SK-N-DZ (cell line): ENCODE measurements around the gene PRPF19.

ENCODE experiments used
- DNase-seq: peaks from one replicate; pipeline ENCODE4 v3.0.0-alpha.2; 2015; ENCODE audit warnings: low spot score

PRPF19 gene

DNA sequence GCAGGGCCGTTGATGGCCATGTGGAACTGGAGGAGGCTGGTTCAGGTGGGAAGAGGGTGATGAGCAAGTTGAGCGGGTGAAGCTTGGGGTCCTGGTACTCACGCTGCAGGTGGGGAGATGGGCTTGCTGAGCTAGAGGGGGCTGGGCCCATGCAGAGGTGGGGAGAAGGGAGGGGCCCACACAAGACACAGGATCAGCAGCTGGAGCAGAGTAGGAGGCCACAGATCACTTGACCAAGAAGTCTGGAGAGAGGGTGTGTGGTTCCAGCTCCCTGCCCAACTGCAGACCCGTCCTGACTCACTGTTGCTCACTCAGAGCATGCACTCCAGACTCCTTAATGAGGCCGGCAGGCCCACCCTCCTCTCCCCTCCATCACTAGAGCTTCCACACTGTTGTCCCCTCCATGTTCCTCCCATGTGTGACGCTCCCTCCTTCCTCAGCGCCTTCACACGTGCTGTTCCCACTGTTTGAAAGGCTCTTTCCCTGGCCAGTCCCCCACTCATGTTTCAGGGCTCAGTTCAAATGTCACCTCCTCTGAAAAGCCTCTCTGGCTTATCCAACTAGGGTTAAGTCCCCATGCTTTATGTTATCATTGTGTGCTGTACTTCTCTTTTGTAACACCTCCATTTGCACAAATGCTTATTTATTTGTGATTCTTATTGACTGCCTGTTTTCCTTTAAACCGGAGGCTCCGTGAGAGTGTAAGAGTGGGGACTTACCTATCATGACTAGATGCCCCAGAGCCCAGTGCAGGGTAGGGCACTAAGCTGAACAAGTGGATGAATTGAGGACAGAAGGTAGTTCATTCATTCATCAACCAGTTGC is 62.1 kb downstream of the PRPF19 start:
- DNase-seq, result no peak

DNA sequence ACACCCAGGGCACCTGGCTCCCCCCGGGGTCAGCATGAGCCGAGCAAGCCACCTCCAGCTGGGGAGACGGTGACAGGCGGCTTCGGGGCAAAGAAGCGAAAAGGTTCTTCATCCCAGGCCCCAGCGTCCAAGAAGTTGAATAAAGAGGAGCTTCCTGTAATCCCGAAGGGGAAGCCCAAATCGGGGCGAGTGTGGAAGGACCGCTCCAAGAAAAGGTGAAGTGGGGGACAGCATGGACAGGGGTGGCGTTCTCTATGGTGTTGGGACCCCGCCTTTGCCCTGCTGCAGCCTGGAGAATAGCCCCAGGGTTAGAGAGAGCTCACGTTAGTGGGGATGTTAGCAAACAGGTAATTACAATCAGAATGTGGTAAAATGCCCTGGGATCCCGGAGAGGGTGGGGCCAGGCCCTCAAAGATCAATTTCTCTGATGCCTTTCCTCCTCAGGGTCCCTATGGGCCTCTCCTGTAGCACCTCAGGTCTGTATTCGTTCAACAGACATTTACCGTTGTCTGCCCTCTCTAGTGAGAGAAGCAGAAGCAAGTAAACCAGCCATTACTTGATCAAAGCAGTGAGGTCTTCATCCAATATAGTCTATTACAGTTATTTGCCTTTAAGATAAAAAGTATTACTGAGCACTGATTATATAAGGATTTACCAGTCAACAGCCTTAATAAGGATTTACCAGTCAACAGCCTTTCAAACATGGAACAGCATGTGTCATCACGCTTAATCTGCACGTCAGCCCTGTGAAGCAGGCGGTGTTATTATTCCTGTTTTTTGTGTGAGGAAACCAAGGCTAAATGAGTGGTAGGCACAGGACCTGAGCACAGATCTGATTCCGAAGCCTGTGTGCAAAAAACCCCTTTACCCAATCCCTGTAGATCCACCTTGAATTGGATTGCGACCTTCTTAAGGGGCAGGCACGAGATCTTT is 63.5 kb downstream of the PRPF19 start:
- no peak for DNase-seq

DNA sequence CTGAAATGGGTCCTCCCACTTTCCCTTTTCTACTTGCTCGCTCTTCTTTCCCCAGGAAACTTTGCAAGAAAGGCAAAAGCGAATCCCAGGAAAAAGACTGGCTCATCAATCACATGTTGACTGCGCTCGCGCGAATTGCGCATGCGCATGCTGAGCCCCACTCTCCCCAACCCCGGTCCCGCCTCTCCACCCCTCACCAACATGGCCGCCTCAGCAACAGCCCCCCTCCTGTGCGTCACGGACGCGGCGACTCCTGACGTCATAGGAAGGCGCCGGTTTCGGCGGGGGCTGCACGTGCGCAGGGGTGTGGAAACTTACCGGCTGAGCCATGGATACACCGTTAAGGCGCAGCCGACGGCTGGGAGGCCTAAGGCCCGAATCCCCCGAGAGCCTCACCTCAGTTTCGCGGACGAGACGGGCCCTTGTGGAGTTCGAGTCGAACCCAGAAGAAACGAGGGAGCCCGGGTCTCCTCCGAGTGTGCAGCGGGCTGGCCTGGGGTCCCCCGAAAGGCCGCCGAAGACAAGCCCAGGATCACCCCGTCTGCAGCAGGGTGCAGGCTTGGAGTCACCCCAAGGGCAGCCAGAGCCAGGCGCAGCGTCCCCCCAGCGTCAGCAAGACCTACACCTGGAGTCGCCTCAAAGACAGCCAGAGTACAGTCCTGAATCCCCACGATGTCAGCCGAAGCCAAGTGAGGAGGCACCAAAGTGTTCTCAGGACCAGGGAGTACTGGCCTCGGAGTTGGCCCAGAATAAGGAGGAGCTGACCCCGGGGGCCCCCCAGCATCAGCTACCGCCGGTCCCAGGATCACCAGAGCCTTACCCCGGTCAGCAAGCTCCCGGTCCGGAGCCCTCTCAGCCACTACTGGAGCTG is 64.4 kb downstream of the PRPF19 start, which contains the start of gene CCDC86:
Gene CCDC86 (plus strand): TSS at position 317 of the 871 bp plus-strand sequence. CDS start 12 bp downstream, at position 329.
- peak; percentile 92 for DNase-seq
